Ramos (cell line): ENCODE data around the gene CHST1.

Experiments
- in situ Hi-C: fragments of 300-500 bp; cut with MboI; formaldehyde crosslinking; loops from one replicate; pipeline ENCODE4 v1.14.3; 2022; ENCODE audit warnings: low sequenced_read_pairs; ENCODE audit not compliant: unreplicated experiment

The CHST1 gene

GRCh38 chr11:45675646-45676045, 10.2 kb upstream of the CHST1 start:
- in situ Hi-C loops = no loop called here

- in situ Hi-C loops = no loop called here
These were observed 9.2 kb upstream of the CHST1 start for GRCh38 chr11:45674481-45675190.

- in situ Hi-C loops = no loop called here
These were observed 8.0 kb upstream of the CHST1 start for GRCh38 chr11:45673441-45673840.

DNA sequence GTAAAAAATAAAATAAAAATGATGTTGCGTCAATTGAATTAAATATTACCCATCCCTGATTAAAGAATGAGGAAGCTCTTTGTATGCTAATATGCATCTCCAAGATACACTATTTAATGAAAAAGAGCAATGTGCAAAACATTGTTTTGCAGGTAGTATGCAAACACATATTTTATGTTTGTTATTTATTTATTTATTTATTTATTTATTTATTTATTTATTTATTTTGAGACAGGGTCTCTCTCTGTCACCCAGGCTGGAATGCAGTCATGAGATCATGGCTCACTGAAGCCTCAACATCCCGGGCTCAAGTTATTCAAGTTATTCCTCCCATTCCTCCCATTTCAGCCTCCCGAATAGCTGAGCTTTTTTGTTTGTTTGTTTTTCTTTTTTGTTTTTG, 7.2 kb upstream of the CHST1 start:
- in situ Hi-C loops = no loop called here

- in situ Hi-C loops = no loop called here
These were observed 6.1 kb upstream of the CHST1 start for GRCh38 chr11:45671246-45672171.

GRCh38 chr11:45670386-45671135, 5.1 kb upstream of the CHST1 start:
- in situ Hi-C loops = no loop called here

- in situ Hi-C loops = no loop called here
These were observed 4.5 kb upstream of the CHST1 start for GRCh38 chr11:45669956-45670355.

GRCh38 chr11:45669146-45669545, 3.7 kb upstream of the CHST1 start:
- in situ Hi-C loops = no loop called here

GRCh38 chr11:45667929-45668680, 2.7 kb upstream of the CHST1 start:
- in situ Hi-C loops = no loop called here

- in situ Hi-C loops = no loop called here
These were observed 1.5 kb upstream of the CHST1 start for GRCh38 chr11:45666648-45667642.

DNA sequence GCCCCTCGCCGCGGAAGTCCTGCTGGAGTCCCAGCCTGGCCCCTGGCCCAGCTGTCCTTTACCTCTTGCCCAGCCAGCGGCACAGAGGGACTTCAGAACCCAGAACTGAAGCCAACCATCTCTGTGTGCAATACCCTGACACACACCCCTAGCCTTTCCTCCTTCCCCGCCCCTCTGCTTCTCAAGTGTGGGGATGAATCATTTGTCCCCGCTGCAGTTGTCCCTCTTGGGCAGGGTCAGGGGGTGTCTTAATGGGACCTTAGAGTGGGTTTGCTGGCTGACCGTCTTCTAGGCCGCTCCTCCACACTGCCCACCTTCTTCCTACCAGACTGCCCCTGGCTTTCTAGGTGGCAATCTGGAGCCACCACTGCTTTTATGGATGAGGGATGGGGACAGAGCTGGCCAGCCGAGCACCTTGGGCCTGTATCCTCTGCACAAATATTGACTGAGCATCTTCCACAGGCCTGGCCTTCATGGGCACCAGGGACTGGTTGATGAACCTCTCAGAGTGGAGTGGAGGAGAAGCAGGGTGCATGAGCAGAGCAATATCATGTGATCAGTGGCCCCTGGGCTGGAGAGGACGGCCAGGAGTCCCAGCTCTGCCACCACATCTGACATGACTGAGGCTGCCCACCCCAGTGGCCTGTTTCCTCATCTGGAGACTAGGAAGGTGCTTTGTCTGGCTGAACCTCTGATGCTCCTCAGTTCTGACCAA, 668 bp upstream of the CHST1 start:
- in situ Hi-C loops = no loop called here

DNA sequence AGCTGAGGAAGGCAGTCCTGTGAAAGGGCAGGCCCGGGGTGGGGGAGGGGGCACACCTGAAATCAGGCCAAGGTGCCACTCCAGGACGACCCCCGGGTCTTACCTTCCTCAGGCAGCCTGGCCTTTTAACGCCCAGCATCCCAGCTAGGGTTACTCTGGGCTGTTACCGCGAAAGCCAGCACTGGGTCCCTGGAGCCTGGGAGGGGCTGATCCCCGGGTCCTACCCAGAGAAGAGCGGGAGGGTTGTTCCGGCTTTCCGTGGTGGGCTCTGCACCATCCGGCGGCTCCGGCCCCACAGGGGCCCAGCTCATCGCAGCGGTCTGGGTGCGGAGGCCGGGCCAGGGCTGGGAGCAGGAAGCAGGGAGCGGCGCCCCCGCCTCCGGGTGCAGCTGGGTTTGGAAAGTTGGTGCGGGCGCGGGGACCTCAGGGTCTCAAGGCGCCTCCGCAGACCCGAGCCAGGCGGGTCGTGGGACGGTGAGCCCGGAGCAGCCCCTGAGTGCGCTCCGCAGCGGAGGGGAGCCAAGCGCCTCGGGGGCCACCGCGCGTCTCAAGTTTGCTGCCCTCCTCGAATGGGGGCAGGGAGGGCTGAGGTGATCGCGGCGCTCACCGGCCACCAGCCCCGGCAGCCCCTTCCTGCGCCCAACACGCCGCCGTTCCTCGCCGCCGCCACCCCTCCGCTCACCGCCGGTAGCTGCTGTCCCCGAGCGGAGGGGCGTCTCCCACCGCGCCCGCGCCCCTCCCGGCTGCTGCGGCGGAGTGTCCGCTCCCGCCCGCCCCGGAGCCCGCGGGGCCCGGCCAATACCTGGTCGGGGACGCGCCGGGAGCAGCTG, 831 bp downstream of the CHST1 start:
- in situ Hi-C loops = no loop called here

DNA sequence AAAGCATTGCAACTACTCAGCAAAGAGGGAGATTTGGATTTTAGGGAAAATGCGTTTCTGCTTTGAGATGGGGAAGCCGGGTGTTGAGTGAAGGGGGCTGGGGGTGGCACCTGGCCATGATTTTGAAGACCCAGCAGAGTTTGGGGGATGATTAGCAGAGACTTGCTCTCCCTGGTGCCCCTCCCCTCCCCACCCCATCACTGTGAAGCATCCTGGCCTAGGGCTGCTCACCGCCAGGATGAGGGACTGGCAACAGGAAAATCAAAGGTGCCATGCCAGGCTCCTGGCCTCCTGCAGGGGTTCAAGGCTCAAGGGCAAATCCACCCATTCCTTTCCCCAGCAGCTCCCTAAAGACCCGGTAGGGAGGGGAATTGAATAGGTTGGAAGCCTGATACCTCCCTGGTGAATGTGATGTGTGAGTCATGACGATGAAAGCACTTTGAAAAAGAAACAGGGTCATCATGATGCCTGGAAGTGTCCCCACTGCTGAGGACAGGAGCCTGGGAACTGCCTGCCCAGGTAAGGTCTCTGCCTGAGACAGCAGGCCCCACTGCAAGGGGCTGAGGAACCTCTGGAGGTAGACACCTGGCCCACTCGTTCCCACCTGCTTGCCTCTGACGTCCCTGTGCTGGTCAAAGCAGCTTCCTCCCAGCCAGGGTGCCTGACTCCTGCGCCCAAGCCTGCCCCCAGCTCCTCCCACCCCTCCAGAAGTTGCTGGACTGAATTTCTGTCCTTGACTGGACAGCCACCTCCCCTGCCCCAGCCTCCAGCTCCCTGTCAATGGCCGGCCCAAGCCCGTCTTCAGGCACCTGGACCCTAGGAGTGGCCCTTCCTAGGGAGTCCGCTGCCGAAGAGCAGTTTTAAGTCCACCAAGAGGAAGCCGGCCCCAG, 1.7 kb downstream of the CHST1 start:
- in situ Hi-C loops = no loop called here

- in situ Hi-C loops = no loop called here
These were observed 2.5 kb downstream of the CHST1 start for GRCh38 chr11:45662665-45663485.

DNA sequence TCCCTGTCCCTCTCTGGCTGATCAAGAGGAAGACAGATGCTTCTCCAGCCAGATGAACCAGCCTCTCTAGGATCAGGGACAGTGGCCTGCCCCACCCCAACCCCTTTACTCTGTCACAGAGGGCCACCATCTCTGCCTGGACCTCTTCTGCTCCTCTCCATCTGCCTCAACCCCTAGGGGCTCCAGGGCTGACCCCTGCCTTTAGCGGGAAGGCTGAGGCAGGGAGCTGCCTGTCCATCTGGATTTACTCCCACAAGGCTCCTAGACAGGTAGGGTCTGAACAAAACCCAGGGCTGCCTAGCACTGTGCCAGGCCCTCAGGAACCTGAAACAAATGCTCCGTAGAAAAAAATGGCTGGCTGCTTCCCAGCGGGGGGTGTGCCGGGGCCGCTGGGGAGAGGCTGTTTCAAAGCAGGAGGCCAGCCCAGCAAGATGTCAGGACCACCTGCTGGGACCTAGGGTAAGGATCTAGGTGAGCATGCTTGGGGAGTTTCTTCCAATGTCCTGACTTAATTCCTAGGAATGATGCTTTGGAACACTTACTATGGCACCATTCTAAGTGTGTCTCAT, 3.2 kb downstream of the CHST1 start:
- in situ Hi-C loops = no loop called here
